Activated CD8-positive, alpha-beta T cell treated with anti-CD3 and anti-CD28 coated beads for 36 hours (primary cell): ENCODE data around the gene PECR. TPM values are rescaled to one million over a fixed set of nuclear protein-coding genes. Genes with fewer than 3 reads are reported as not detected.
A peak's percentile ranks its signal among the peaks of the same experiment; 100 is the strongest.
"Not testable (repeated sequence)": the region's sequence is repeated elsewhere in the genome, so short reads cannot be mapped to it uniquely, and the experiment has no call there.

ENCODE experiments used
- ATAC-seq: fragments of 200-7000 bp; cut with Tn5 transposase; one replicate; pipeline ENCODE4 v1.10.0; 2021; ENCODE audit warnings: mild to moderate bottlenecking, moderate library complexity
- CTCF ChIA-PET: fragments of 350-600 bp; sonication (Branson Sonifier 250); formaldehyde crosslinking; loops from one replicate; lab custom pipeline; 2021; ENCODE audit warnings: antibody characterized with exemption; lab: Charles Lee
- POLR2A ChIA-PET: fragments of 350-600 bp; sonication (Branson Sonifier 250); formaldehyde crosslinking; loops from one replicate; lab custom pipeline; 2021; ENCODE audit warnings: antibody characterized with exemption; lab: Charles Lee
- DNase-seq: peaks from one replicate; pipeline ENCODE4 v3.0.0-alpha.2; 2020
- H3K27ac Mint-ChIP-seq: one replicate; pipeline ENCODE4 v1.8.0; 2021; ENCODE audit warnings: mild to moderate bottlenecking, mixed read lengths
- H3K27me3 Mint-ChIP-seq: one replicate; pipeline ENCODE4 v1.8.0; 2021; ENCODE audit warnings: mixed read lengths
- H3K36me3 Mint-ChIP-seq: one replicate; pipeline ENCODE4 v1.8.0; 2021; ENCODE audit warnings: low read depth, mixed read lengths
- H3K4me1 Mint-ChIP-seq: one replicate; pipeline ENCODE4 v1.8.0; 2021; ENCODE audit warnings: low read depth, mixed read lengths
- H3K4me3 Mint-ChIP-seq: one replicate; pipeline ENCODE4 v1.8.0; 2021; ENCODE audit warnings: mild to moderate bottlenecking, moderate library complexity, mixed read lengths
- H3K9me3 Mint-ChIP-seq: one replicate; pipeline ENCODE4 v1.8.0; 2021; ENCODE audit warnings: mixed read lengths
- intact Hi-C: fragments of 100-400 bp; cut with micrococcal nuclease; formaldehyde crosslinking; loops from one replicate; pipeline ENCODE4 v1.10.0; 2022
- total RNA-seq, 2 experiments: library from RNA; stranded (reverse); gene quantifications; one replicate each; pipeline ENCODE4 v1.2.3, GENCODE V29; 2021
- TF ChIP-seq, protein P1 (sequence below): fragments of 200-600 bp; IDR thresholded peaks from one replicate; pipeline ENCODE4 v1.8.0; 2022; ENCODE audit warnings: antibody characterized with exemption, mild to moderate bottlenecking

The PECR gene
- total RNA-seq, 2 experiments from 2014 or later = 21.1 to 22.5 TPM

DNA sequence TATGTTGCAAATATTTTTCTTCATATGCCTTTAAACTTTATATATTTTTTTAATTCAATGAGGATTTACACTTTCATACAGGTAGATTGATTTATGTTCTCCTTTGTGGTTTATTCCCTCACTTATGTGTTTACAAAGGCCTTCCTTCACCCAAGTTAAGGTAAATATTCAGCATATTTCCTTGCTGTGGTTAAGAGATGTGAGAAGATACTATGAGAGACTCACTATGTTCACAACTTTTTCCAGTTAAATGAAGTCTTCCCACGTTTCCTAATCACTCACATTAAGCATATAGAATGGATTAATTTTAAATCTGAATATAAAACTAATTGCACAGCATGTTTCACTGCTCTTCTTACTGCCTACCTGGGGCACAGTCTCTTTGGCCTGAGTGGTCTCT, 597 bp downstream of the PECR start:
- CTCF ChIA-PET = interaction anchor here (0.7 to 1.4 kb wide), 8 partner anchors 10 to 65 kb away, joined by 3 to 7 read pairs (median 4); partner anchors contain the start of gene XRCC5
- POLR2A ChIA-PET = interaction anchor here (0.7 to 7.0 kb wide), 6 partner anchors 12 to 124 kb away, joined by 3 to 41 read pairs (median 5); partner anchors contain the start of gene XRCC5
- intact Hi-C loops = no loop called here
- Mint-ChIP-seq H3K36me3 (no peaks in the 10 kb centered on the region), H3K27ac (peak overlapping the region; percentile 84), H3K4me3 (peak overlapping the region; percentile 89), H3K9me3 (no peaks in the 10 kb centered on the region), H3K4me1 (peaks cover 50% of the 10 kb centered on the region), H3K27me3 (no peaks in the 10 kb centered on the region)
- TF ChIP-seq, protein P1, sequence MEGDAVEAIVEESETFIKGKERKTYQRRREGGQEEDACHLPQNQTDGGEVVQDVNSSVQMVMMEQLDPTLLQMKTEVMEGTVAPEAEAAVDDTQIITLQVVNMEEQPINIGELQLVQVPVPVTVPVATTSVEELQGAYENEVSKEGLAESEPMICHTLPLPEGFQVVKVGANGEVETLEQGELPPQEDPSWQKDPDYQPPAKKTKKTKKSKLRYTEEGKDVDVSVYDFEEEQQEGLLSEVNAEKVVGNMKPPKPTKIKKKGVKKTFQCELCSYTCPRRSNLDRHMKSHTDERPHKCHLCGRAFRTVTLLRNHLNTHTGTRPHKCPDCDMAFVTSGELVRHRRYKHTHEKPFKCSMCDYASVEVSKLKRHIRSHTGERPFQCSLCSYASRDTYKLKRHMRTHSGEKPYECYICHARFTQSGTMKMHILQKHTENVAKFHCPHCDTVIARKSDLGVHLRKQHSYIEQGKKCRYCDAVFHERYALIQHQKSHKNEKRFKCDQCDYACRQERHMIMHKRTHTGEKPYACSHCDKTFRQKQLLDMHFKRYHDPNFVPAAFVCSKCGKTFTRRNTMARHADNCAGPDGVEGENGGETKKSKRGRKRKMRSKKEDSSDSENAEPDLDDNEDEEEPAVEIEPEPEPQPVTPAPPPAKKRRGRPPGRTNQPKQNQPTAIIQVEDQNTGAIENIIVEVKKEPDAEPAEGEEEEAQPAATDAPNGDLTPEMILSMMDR = no peak
- ATAC-seq (no peak), DNase-seq (no peak)

DNA sequence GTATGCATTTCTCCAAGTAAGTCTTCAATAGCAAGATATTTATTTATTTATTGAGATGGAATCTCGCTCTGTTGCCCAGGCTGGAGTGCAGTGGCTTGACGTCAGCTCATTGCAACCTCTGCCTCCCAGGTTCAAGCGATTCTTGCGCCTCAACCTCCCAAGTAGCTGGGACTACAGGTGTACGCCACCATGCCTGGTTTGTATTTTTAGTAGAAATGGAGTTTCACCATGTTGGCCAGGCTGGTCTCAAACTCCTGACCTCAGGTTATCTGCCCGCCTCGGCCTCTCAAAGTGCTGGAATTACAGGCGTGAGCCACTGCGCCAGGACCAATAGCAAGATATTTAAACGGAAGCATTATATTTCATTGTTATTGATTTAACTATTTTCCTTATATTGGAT, 1.6 kb downstream of the PECR start:
- ATAC-seq, H3K27ac Mint-ChIP-seq, H3K36me3 Mint-ChIP-seq, DNase-seq, CTCF ChIA-PET, H3K27me3 Mint-ChIP-seq, intact Hi-C loops, H3K9me3 Mint-ChIP-seq: not testable (repeated sequence)
- peaks cover 53% of the 10 kb centered on the region for H3K4me1 Mint-ChIP-seq
- POLR2A ChIA-PET = interaction anchor here (7.0 kb wide), 1 partner anchor 28 kb away, joined by 41 read pairs; the partner anchor contains the start of gene XRCC5
- H3K4me3 Mint-ChIP-seq = peak overlapping the region; percentile 27

DNA sequence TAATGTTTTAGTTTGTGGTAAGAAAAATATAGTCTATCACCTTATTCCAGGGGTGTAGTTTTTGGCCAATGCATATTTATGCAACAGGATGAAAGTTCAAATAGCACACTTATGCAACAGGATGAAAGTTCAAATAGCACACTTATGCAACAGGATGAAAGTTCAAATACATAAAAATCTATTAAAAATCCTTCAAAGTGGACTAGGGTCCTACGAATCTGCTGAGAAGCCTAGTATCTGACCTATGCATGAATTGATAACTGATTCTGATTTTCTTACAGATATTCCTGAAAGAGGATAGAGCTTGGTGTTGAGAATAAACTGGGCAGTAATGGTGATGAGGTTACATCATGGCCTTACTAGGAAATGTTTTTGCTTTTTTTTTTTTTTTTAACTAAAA, 2.8 kb downstream of the PECR start:
- DNase-seq (no peak), ATAC-seq (no peak)
- intact Hi-C loops = no loop called here
- POLR2A ChIA-PET = no interaction called here
- CTCF ChIA-PET = no interaction called here
- Mint-ChIP-seq H3K4me3 (no peak overlapping the region), H3K9me3 (no peaks in the 10 kb centered on the region), H3K4me1 (peaks cover 55% of the 10 kb centered on the region), H3K27me3 (no peaks in the 10 kb centered on the region), H3K36me3 (no peaks in the 10 kb centered on the region), H3K27ac (no peak overlapping the region)
- TF ChIP-seq, protein P1 = no peak

DNA sequence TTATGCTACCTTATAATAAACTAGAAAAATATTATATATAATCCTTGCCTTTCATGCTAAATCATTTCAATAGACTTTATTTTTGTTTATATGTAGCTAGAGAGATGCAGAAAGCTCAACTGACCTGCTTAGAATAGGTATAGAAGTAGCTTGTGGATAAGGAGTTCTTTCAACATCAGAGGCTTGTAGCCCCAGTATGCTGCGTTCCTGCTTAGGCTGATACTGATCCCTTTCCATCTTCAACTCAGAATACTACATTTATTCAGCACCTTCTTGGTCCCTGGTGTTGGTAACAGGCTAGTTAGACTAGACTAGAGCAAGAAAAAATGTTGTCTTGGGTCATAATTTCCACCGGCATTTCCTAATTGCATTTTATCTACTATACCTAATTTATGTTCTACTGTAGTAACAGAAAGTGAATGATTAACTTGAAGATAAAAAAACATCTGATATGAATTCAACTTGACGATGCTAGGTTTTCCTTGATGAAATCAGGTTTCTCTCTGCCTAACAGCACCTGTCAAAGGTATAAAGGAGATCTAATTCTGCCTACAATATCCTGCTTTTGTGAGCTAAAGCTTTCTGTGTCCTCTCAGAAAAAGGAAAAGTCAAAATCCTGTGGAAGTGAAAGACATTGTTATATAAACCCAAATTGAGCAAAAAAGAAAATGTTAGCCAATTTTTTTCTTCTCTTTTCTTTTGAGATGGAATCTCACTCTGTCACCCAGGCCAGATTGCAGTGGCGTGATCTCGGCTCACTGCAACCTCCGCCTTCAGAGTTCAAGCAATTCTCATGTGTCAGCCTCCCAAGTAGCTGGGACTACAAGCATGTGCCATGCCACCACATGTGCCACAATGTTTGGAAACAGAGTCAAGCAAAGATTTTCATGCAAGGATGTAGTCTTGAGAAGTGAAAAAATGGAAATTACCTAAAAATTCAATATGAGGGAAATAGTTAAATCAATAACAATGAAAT, 5.8 kb downstream of the PECR start:
- DNase-seq (no peak), ATAC-seq (no peak)
- no peaks in the 10 kb centered on the region for H3K27me3 Mint-ChIP-seq
- no peak overlapping the region for H3K27ac Mint-ChIP-seq
- TF ChIP-seq, protein P1 = no peak
- H3K4me1 Mint-ChIP-seq = peaks cover 34% of the 10 kb centered on the region
- intact Hi-C loops = no loop called here
- no peaks in the 10 kb centered on the region for H3K9me3 Mint-ChIP-seq
- H3K4me3 Mint-ChIP-seq = no peak overlapping the region
- ChIA-PET POLR2A (no interaction called here), CTCF (interaction anchor here (1.0 to 1.2 kb wide), 5 partner anchors 16 to 145 kb away, joined by 3 to 4 read pairs (median 3); partner anchors contain the start of gene XRCC5)
- peaks cover 5% of the 10 kb centered on the region for H3K36me3 Mint-ChIP-seq

DNA sequence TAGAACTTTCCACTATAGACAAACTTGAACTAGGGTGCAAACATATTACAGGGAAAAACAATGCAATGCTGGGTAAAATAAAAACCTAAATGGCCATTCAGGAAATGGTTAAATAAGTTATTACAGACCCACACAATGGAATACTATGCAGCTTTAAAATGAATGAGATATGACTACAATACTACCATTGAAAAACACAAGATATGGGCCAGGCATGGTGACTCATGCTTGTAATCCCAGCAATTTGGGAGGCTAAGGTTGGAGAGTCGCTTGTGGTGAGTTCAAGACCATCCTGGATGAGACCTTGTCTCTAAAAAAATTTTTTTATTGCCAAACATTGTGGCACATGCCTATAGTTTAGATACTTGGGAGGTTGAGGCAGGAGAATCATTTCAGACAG, 6.8 kb downstream of the PECR start:
- TF ChIP-seq, protein P1 = no peak
- intact Hi-C loops = no loop called here
- no peak overlapping the region for H3K27ac Mint-ChIP-seq
- H3K36me3 Mint-ChIP-seq = peaks cover 5% of the 10 kb centered on the region
- ATAC-seq (no peak), DNase-seq (no peak)
- ChIA-PET CTCF (interaction anchor here (1.0 to 2.6 kb wide), 7 partner anchors 10 to 144 kb away, joined by 3 to 8 read pairs (median 4); partner anchors contain the start of gene XRCC5), POLR2A (no interaction called here)
- H3K4me3 Mint-ChIP-seq = no peak overlapping the region
- no peaks in the 10 kb centered on the region for H3K27me3 Mint-ChIP-seq
- H3K4me1 Mint-ChIP-seq = peaks cover 30% of the 10 kb centered on the region
- no peaks in the 10 kb centered on the region for H3K9me3 Mint-ChIP-seq
